ENCODE measurements around the gene NFIA. TPM values are rescaled to one million over a fixed set of nuclear protein-coding genes. Genes with fewer than 3 reads are reported as not detected.

Gene NFIA
- total RNA-seq, 1 donor from 2014 or later, result 31.3 TPM

- no peaks in the 10 kb centered on the region for H3K27me3 ChIP-seq (ENCODE audit: control insufficient read depth in 3 of 3, insufficient read depth in 3 of 3, low read length in 3 of 3)
- peaks cover 3 to 6% (median 4%) of the 10 kb centered on the region in 3 donors for H3K4me1 ChIP-seq (ENCODE audit: control insufficient read depth in 3 of 3, insufficient read depth in 3 of 3, low read length in 3 of 3)
- H3K27ac ChIP-seq (ENCODE audit: low read depth, low read length), result no peak overlapping the region
- no peak overlapping the region for H3K9ac ChIP-seq (ENCODE audit: low read depth in 1 of 3, low read length in 3 of 3)
- H3K9me3 ChIP-seq (ENCODE audit: control insufficient read depth in 3 of 3, low read length in 3 of 3), result no peaks in the 10 kb centered on the region
- H3K36me3 ChIP-seq (ENCODE audit: control insufficient read depth in 3 of 3, insufficient read depth in 3 of 3, low read length in 3 of 3), result no peaks in the 10 kb centered on the region
- H3K4me3 ChIP-seq (ENCODE audit: low read length in 3 of 3), result no peak overlapping the region
Measured at GRCh38 chr1:61231795-61232194, 149.4 kb downstream of the NFIA start.

- Histone ChIP-seq H3K9me3 (ENCODE audit: control insufficient read depth in 3 of 3, low read length in 3 of 3) (no peaks in the 10 kb centered on the region), H3K9ac (ENCODE audit: low read depth in 1 of 3, low read length in 3 of 3) (no peak overlapping the region), H3K4me1 (ENCODE audit: control insufficient read depth in 3 of 3, insufficient read depth in 3 of 3, low read length in 3 of 3) (peaks cover 0 to 6% (median 0%) of the 10 kb centered on the region in 3 donors), H3K27ac (ENCODE audit: low read depth, low read length) (no peak overlapping the region), H3K36me3 (ENCODE audit: control insufficient read depth in 3 of 3, insufficient read depth in 3 of 3, low read length in 3 of 3) (no peaks in the 10 kb centered on the region), H3K27me3 (ENCODE audit: control insufficient read depth in 3 of 3, insufficient read depth in 3 of 3, low read length in 3 of 3) (no peaks in the 10 kb centered on the region), H3K4me3 (ENCODE audit: low read length in 3 of 3) (no peak overlapping the region)
Measured at GRCh38 chr1:61233121-61233660, 150.8 kb downstream of the NFIA start.

DNA sequence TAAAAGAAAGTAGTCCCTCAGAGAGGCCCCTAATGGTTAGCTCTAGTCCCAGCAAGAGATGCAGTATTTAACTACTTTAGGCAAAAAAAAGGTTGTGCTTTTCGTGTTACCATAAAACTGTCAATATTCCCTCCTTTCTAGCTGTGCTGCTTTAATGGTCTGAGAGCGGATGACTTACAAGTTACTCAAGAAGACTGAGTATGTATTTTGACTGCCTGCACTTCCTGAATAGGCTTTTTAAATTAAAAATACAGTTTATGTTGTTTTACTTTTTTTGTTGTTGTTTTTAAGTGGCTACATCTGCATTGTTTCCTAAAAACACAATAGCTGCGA is 152.2 kb downstream of the NFIA start:
- no peak overlapping the region for H3K4me3 ChIP-seq (ENCODE audit: low read length in 3 of 3)

GRCh38 chr1:61237147-61237546 is 154.8 kb downstream of the NFIA start:
- Histone ChIP-seq H3K27ac (ENCODE audit: low read depth, low read length) (no peak overlapping the region), H3K9ac (ENCODE audit: low read depth in 1 of 3, low read length in 3 of 3) (no peak overlapping the region), H3K27me3 (ENCODE audit: control insufficient read depth in 3 of 3, insufficient read depth in 3 of 3, low read length in 3 of 3) (no peaks in the 10 kb centered on the region), H3K4me3 (ENCODE audit: low read length in 3 of 3) (no peak overlapping the region), H3K36me3 (ENCODE audit: control insufficient read depth in 3 of 3, insufficient read depth in 3 of 3, low read length in 3 of 3) (no peaks in the 10 kb centered on the region), H3K9me3 (ENCODE audit: control insufficient read depth in 3 of 3, low read length in 3 of 3) (no peaks in the 10 kb centered on the region), H3K4me1 (ENCODE audit: control insufficient read depth in 3 of 3, insufficient read depth in 3 of 3, low read length in 3 of 3) (peaks cover 8 to 12% (median 11%) of the 10 kb centered on the region in 3 donors)

More for the DNA sequence above, 152.2 kb downstream of the NFIA start:
- Histone ChIP-seq H3K9ac (ENCODE audit: low read depth in 1 of 3, low read length in 3 of 3) (no peak overlapping the region), H3K27me3 (ENCODE audit: control insufficient read depth in 3 of 3, insufficient read depth in 3 of 3, low read length in 3 of 3) (no peaks in the 10 kb centered on the region), H3K36me3 (ENCODE audit: control insufficient read depth in 3 of 3, insufficient read depth in 3 of 3, low read length in 3 of 3) (no peaks in the 10 kb centered on the region), H3K9me3 (ENCODE audit: control insufficient read depth in 3 of 3, low read length in 3 of 3) (no peaks in the 10 kb centered on the region), H3K4me1 (ENCODE audit: control insufficient read depth in 3 of 3, insufficient read depth in 3 of 3, low read length in 3 of 3) (peaks cover 0 to 5% (median 3%) of the 10 kb centered on the region in 3 donors), H3K27ac (ENCODE audit: low read depth, low read length) (no peak overlapping the region)

- peaks cover 8 to 17% (median 12%) of the 10 kb centered on the region in 3 donors for H3K4me1 ChIP-seq (ENCODE audit: control insufficient read depth in 3 of 3, insufficient read depth in 3 of 3, low read length in 3 of 3)
- no peaks in the 10 kb centered on the region for H3K36me3 ChIP-seq (ENCODE audit: control insufficient read depth in 3 of 3, insufficient read depth in 3 of 3, low read length in 3 of 3)
- peak overlapping the region in 1 of 3 donors; percentile 50 for H3K9ac ChIP-seq (ENCODE audit: low read depth in 1 of 3, low read length in 3 of 3)
- H3K27ac ChIP-seq (ENCODE audit: low read depth, low read length), result peak overlapping the region; percentile 14
- H3K9me3 ChIP-seq (ENCODE audit: control insufficient read depth in 3 of 3, low read length in 3 of 3), result no peaks in the 10 kb centered on the region
- no peaks in the 10 kb centered on the region for H3K27me3 ChIP-seq (ENCODE audit: control insufficient read depth in 3 of 3, insufficient read depth in 3 of 3, low read length in 3 of 3)
- no peak overlapping the region for H3K4me3 ChIP-seq (ENCODE audit: low read length in 3 of 3)
Measured at GRCh38 chr1:61237659-61238358, 155.4 kb downstream of the NFIA start.

- peaks cover 8 to 18% (median 16%) of the 10 kb centered on the region in 3 donors for H3K4me1 ChIP-seq (ENCODE audit: control insufficient read depth in 3 of 3, insufficient read depth in 3 of 3, low read length in 3 of 3)
- H3K27me3 ChIP-seq (ENCODE audit: control insufficient read depth in 3 of 3, insufficient read depth in 3 of 3, low read length in 3 of 3), result no peaks in the 10 kb centered on the region
- H3K9me3 ChIP-seq (ENCODE audit: control insufficient read depth in 3 of 3, low read length in 3 of 3), result no peaks in the 10 kb centered on the region
- H3K9ac ChIP-seq (ENCODE audit: low read depth in 1 of 3, low read length in 3 of 3), result peak overlapping the region in 2 of 3 donors; percentile 35 to 50
- H3K4me3 ChIP-seq (ENCODE audit: low read length in 3 of 3), result peak overlapping the region in 1 of 3 donors; percentile 7
- no peaks in the 10 kb centered on the region for H3K36me3 ChIP-seq (ENCODE audit: control insufficient read depth in 3 of 3, insufficient read depth in 3 of 3, low read length in 3 of 3)
- H3K27ac ChIP-seq (ENCODE audit: low read depth, low read length), result peak overlapping the region; percentile 14
Measured at GRCh38 chr1:61238359-61238665, 156.0 kb downstream of the NFIA start.

DNA sequence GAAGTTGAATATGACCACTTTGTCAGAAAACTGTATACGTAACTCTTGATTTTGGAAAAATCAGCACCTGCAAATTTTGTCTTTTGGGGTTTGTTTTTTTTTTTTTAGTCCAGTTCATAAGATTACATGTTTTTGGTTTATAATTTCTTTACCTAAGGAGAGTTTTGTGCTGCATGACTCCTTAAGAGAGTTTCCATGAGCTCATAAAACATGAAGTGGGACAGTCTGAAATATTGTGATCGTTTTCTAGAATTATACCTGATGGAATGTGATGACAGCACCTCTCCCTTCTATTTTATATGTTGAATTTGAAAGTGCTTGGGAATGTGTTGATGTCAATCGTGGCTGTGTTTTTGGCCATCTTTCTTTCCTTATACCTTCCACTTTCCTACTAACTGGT is 158.5 kb downstream of the NFIA start:
- Histone ChIP-seq H3K36me3 (ENCODE audit: control insufficient read depth in 3 of 3, insufficient read depth in 3 of 3, low read length in 3 of 3) (no peaks in the 10 kb centered on the region), H3K27ac (ENCODE audit: low read depth, low read length) (peak overlapping the region; percentile 85), H3K4me1 (ENCODE audit: control insufficient read depth in 3 of 3, insufficient read depth in 3 of 3, low read length in 3 of 3) (peaks cover 13 to 34% (median 21%) of the 10 kb centered on the region in 3 donors), H3K9me3 (ENCODE audit: control insufficient read depth in 3 of 3, low read length in 3 of 3) (no peaks in the 10 kb centered on the region), H3K9ac (ENCODE audit: low read depth in 1 of 3, low read length in 3 of 3) (peak overlapping the region; percentile 58 to 73 (median 66)), H3K4me3 (ENCODE audit: low read length in 3 of 3) (peak overlapping the region; percentile 13 to 67 (median 29)), H3K27me3 (ENCODE audit: control insufficient read depth in 3 of 3, insufficient read depth in 3 of 3, low read length in 3 of 3) (no peaks in the 10 kb centered on the region)

- Histone ChIP-seq H3K9ac (ENCODE audit: low read depth in 1 of 3, low read length in 3 of 3) (peak overlapping the region; percentile 66 to 74 (median 73)), H3K4me1 (ENCODE audit: control insufficient read depth in 3 of 3, insufficient read depth in 3 of 3, low read length in 3 of 3) (peaks cover 13 to 34% (median 21%) of the 10 kb centered on the region in 3 donors), H3K27me3 (ENCODE audit: control insufficient read depth in 3 of 3, insufficient read depth in 3 of 3, low read length in 3 of 3) (no peaks in the 10 kb centered on the region), H3K9me3 (ENCODE audit: control insufficient read depth in 3 of 3, low read length in 3 of 3) (no peaks in the 10 kb centered on the region), H3K27ac (ENCODE audit: low read depth, low read length) (peak overlapping the region; percentile 85), H3K4me3 (ENCODE audit: low read length in 3 of 3) (peak overlapping the region; percentile 57 to 71 (median 67)), H3K36me3 (ENCODE audit: control insufficient read depth in 3 of 3, insufficient read depth in 3 of 3, low read length in 3 of 3) (no peaks in the 10 kb centered on the region)
Measured at GRCh38 chr1:61241411-61241838, 159.1 kb downstream of the NFIA start.

DNA sequence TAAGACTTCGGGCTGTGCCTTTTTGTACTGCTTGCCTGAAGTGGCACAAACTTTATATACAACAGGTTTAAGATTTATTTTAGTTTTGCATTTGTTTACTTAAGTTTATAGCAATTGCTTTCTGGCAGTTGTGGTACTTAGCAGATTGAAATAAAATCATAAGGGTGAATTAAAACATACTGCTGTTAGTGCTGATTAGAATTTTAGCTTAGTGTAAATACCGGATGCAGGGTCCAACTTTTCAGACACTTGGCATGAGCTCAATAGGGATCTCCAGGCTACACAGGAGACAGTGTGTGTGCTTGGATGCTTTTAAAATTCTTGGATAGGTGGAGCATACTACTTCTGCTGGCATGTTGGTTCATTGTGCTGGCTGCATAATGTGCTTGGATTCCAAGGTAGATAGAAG is 159.6 kb downstream of the NFIA start:
- Histone ChIP-seq H3K9me3 (ENCODE audit: control insufficient read depth in 3 of 3, low read length in 3 of 3) (no peaks in the 10 kb centered on the region), H3K9ac (ENCODE audit: low read depth in 1 of 3, low read length in 3 of 3) (peak overlapping the region; percentile 41 to 74 (median 73)), H3K4me1 (ENCODE audit: control insufficient read depth in 3 of 3, insufficient read depth in 3 of 3, low read length in 3 of 3) (peaks cover 13 to 34% (median 21%) of the 10 kb centered on the region in 3 donors), H3K27ac (ENCODE audit: low read depth, low read length) (peak overlapping the region; percentile 85), H3K36me3 (ENCODE audit: control insufficient read depth in 3 of 3, insufficient read depth in 3 of 3, low read length in 3 of 3) (no peaks in the 10 kb centered on the region), H3K27me3 (ENCODE audit: control insufficient read depth in 3 of 3, insufficient read depth in 3 of 3, low read length in 3 of 3) (no peaks in the 10 kb centered on the region), H3K4me3 (ENCODE audit: low read length in 3 of 3) (peak overlapping the region; percentile 57 to 71 (median 67))

GRCh38 chr1:61244114-61244513 is 161.8 kb downstream of the NFIA start:
- Histone ChIP-seq H3K36me3 (ENCODE audit: control insufficient read depth in 3 of 3, insufficient read depth in 3 of 3, low read length in 3 of 3) (no peaks in the 10 kb centered on the region), H3K27me3 (ENCODE audit: control insufficient read depth in 3 of 3, insufficient read depth in 3 of 3, low read length in 3 of 3) (no peaks in the 10 kb centered on the region), H3K4me3 (ENCODE audit: low read length in 3 of 3) (no peak overlapping the region), H3K4me1 (ENCODE audit: control insufficient read depth in 3 of 3, insufficient read depth in 3 of 3, low read length in 3 of 3) (peaks cover 8 to 37% (median 26%) of the 10 kb centered on the region in 3 donors), H3K27ac (ENCODE audit: low read depth, low read length) (no peak overlapping the region), H3K9me3 (ENCODE audit: control insufficient read depth in 3 of 3, low read length in 3 of 3) (no peaks in the 10 kb centered on the region), H3K9ac (ENCODE audit: low read depth in 1 of 3, low read length in 3 of 3) (peak overlapping the region in 2 of 3 donors; percentile 7 to 40)

Data from skeletal muscle tissue (tissue), 4 donors.